OCI-LY7 (cell line): ENCODE measurements around the gene CD300E. TPM values are rescaled to one million over a fixed set of nuclear protein-coding genes. Genes with fewer than 3 reads are reported as not detected.

ENCODE experiments used
- Bru-seq: library from RNA; stranded (reverse); fragments of 400-500 nt; gene quantifications from one replicate; lab custom pipeline; 2021; lab: Mats Ljungman, UMichigan
- BruChase-seq, 2 experiments: library from RNA; stranded (reverse); fragments of 400-500 nt; gene quantifications; one replicate each; lab custom pipeline; 2021; lab: Mats Ljungman, UMichigan
- BruUV-seq: library from RNA; stranded (reverse); fragments of 400-500 nt; replicated peaks from 2 replicates; lab custom pipeline; 2021; lab: Mats Ljungman, UMichigan
- CTCF ChIA-PET: fragments of 300-600 bp; sonication (Branson Sonifier 250); formaldehyde crosslinking; loops from one replicate; lab custom pipeline; 2022; ENCODE audit warnings: antibody characterized with exemption; ENCODE audit not compliant: unreplicated experiment; lab: Charles Lee
- POLR2A ChIA-PET: fragments of 300-600 bp; sonication (Branson Sonifier 250); formaldehyde crosslinking; loops from one replicate; lab custom pipeline; 2022; ENCODE audit warnings: antibody characterized with exemption; lab: Charles Lee
- DNase-seq: peaks from one replicate; pipeline ENCODE4 v3.0.0-alpha.2; 2015; ENCODE audit warnings: low spot score
- H2AFZ ChIP-seq: fragments of 200-600 bp; sonication (generic), shearing (Covaris generic); 2 replicates; pipeline ENCODE4 v1.6.1; 2014; ENCODE audit warnings: mild to moderate bottlenecking, antibody characterized with exemption, low read length, moderate library complexity
- H3K27ac ChIP-seq: fragments of 200-600 bp; sonication (generic); 2 replicates; pipeline ENCODE4 v1.5.1; 2014; ENCODE audit warnings: mixed run types, low read depth, mild to moderate bottlenecking, moderate library complexity, low read length, inconsistent platforms; ENCODE audit not compliant: poor library complexity, severe bottlenecking
- H3K36me3 ChIP-seq: fragments of 200-600 bp; sonication (generic); 2 replicates; pipeline ENCODE4 v1.6.1; 2014; ENCODE audit warnings: mild to moderate bottlenecking, antibody characterized with exemption, low read length, moderate library complexity, mixed read lengths; ENCODE audit not compliant: insufficient read depth
- H3K4me1 ChIP-seq: fragments of 200-600 bp; sonication (generic); 2 replicates; pipeline ENCODE4 v1.5.1; 2014; ENCODE audit warnings: mild to moderate bottlenecking, low read length; ENCODE audit not compliant: insufficient read depth, poor library complexity, severe bottlenecking
- H3K4me2 ChIP-seq: fragments of 200-600 bp; sonication (generic); 2 replicates; pipeline ENCODE4 v1.6.1; 2014; ENCODE audit warnings: mild to moderate bottlenecking, low read length
- H3K4me3 ChIP-seq: fragments of 200-600 bp; sonication (generic); 2 replicates; pipeline ENCODE4 v1.5.1; 2014; ENCODE audit warnings: mild to moderate bottlenecking, low read depth, low read length; ENCODE audit not compliant: poor library complexity, severe bottlenecking
- H3K79me2 ChIP-seq: fragments of 200-600 bp; sonication (generic); 2 replicates; pipeline ENCODE4 v1.6.1; 2016; ENCODE audit warnings: low read depth, mild to moderate bottlenecking, low read length, moderate library complexity, mixed read lengths; ENCODE audit not compliant: insufficient read depth
- H3K9me2 ChIP-seq: fragments of 200-600 bp; sonication (generic); 2 replicates; pipeline ENCODE4 v1.6.1; 2016; ENCODE audit warnings: mild to moderate bottlenecking, low read length, mixed read lengths; ENCODE audit not compliant: insufficient read depth
- H3K9me3 ChIP-seq: fragments of 200-600 bp; sonication (generic); 2 replicates; pipeline ENCODE4 v1.6.1; 2014; ENCODE audit warnings: mild to moderate bottlenecking, mixed run types, low read length, mixed read lengths
- H4K20me1 ChIP-seq: fragments of 200-600 bp; sonication (generic); 2 replicates; pipeline ENCODE4 v1.6.1; 2014; ENCODE audit warnings: mild to moderate bottlenecking, antibody characterized with exemption, low read length, moderate library complexity, mixed read lengths; ENCODE audit not compliant: insufficient read depth
- EZH2phosphoT487 ChIP-seq: fragments of 200-600 bp; sonication (generic); IDR thresholded peaks from 2 replicates; pipeline ENCODE4 v1.6.1; 2018; ENCODE audit warnings: low read depth, borderline replicate concordance, mild to moderate bottlenecking, mixed run types, antibody characterized with exemption, low read length, moderate library complexity, mixed read lengths
- intact Hi-C: fragments of 100-400 bp; cut with micrococcal nuclease; formaldehyde crosslinking; loops from one replicate; pipeline ENCODE4 v1.10.0; 2022; ENCODE audit not compliant: unreplicated experiment
- long read RNA-seq: library from polyadenylated mRNA; stranded (forward); transcript quantifications from one replicate; pipeline ENCODE4 v2.0.0, GENCODE V29; 2022
- total RNA-seq, 2 experiments: library from RNA; depleted of rRNA in 1 of 2; stranded (reverse); fragments of >200 nt in 1 of 2; shearing (Covaris generic) in 1 of 2; gene quantifications; 2 replicates each; pipeline ENCODE4 v1.2.3, GENCODE V29; 2014 to 2022
- TF ChIP-seq, protein P1 (sequence below): fragments of 200-600 bp; sonication (generic); conservative IDR thresholded peaks from 2 replicates; pipeline ENCODE4 v1.5.1; 2014; ENCODE audit warnings: mild to moderate bottlenecking, antibody characterized with exemption, low read length, moderate library complexity, mixed read lengths

The CD300E gene, protein sequence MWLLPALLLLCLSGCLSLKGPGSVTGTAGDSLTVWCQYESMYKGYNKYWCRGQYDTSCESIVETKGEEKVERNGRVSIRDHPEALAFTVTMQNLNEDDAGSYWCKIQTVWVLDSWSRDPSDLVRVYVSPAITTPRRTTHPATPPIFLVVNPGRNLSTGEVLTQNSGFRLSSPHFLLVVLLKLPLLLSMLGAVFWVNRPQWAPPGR
- total RNA-seq (2014; rRNA removed; shearing (Covaris generic)): not detected in 2 replicates
- total RNA-seq (2022): not detected in 2 replicates
- Bru-seq, nascent RNA: not detected
- not detected for BruChase-seq, experiment 1, labeled RNA remaining after a 6-hour chase
- not detected for BruChase-seq, experiment 2, labeled RNA remaining after a 2-hour chase
- long read RNA-seq: 0 reads

DNA sequence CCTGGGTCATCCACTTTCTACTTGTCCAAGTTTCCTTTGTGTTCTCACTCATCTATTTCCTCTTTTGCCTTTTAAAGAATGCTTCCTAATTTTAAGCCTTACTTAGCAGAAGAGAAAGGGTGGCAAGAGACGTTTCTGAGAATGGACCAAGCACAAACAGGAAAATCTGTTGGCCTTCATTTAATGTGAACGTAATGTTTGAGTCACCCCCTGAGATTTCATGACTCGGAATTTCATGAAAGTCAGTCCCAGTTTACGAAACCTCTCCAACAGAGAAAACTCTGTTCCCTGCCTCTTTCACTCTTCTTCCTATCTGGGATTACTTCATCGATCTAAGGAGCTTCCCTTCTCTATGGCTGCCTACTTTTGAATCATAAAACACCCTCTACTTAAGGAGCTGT lies at the start of gene CD300E:
Gene CD300E (minus strand): TSS at position 46 of the 401 bp plus-strand sequence. CDS start 117 bp downstream, outside the sequence.
- Histone ChIP-seq H4K20me1 (no peaks in the 10 kb centered on the region), H3K4me1 (no peaks in the 10 kb centered on the region), H3K79me2 (no peaks in the 10 kb centered on the region), H3K9me3 (no peaks in the 10 kb centered on the region), H3K4me2 (no peak within 1 kb of the TSS), H2AFZ (no peak within 1 kb of the TSS), H3K9me2 (no peaks in the 10 kb centered on the region), H3K27ac (no peak within 1 kb of the TSS), H3K36me3 (no peaks in the 10 kb centered on the region), H3K4me3 (no peak within 1 kb of the TSS)
- intact Hi-C loops: no loop called here
- ChIA-PET POLR2A (no interaction called here), CTCF (no interaction called here)
- BruUV-seq: no TSS peak
- no peak for DNase-seq
- no peak for TF ChIP-seq EZH2phosphoT487
- TF ChIP-seq, protein P1, sequence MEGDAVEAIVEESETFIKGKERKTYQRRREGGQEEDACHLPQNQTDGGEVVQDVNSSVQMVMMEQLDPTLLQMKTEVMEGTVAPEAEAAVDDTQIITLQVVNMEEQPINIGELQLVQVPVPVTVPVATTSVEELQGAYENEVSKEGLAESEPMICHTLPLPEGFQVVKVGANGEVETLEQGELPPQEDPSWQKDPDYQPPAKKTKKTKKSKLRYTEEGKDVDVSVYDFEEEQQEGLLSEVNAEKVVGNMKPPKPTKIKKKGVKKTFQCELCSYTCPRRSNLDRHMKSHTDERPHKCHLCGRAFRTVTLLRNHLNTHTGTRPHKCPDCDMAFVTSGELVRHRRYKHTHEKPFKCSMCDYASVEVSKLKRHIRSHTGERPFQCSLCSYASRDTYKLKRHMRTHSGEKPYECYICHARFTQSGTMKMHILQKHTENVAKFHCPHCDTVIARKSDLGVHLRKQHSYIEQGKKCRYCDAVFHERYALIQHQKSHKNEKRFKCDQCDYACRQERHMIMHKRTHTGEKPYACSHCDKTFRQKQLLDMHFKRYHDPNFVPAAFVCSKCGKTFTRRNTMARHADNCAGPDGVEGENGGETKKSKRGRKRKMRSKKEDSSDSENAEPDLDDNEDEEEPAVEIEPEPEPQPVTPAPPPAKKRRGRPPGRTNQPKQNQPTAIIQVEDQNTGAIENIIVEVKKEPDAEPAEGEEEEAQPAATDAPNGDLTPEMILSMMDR: no peak

DNA sequence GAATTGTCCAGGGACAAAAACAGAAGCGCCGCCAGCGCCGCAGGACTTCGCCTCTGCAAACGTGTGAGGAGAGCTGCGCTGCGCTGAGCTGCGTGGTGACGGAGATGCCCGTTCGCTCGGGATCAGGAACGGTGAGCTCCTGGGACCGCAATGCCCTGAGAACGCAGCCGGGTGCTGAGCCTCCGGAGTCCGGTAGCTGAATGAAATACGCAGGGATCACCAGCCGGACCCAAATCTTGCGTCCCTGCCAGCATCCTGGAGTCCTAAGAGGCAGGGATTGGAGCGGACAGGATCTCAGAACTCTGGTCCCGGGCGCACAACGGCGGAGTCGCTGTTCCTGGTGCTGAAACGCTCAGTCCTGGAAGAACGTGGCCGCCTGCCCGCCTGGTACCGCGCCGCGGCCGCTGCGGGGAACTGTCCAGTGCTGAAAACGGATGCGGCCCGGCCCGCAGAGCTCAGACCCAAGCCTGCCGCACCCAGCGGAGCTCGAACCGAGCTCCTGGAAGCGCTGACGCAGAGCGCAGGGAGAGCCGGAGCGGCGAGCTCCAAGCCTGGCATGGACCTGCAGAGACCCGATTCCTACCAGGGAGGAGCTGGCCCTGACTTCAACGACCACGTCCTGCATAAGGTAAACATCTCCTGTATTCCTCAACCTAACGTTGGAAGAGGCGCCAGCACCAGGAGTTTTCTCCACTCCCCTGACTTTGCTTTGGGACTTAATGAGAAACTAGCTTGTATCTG lies 47.7 kb upstream of the CD300E start:
- H3K9me2 ChIP-seq: no peaks in the 10 kb centered on the region
- H3K27ac ChIP-seq: no peak overlapping the region
- H3K4me1 ChIP-seq: no peaks in the 10 kb centered on the region
- no peaks in the 10 kb centered on the region for H3K79me2 ChIP-seq
- no peak overlapping the region for H3K4me3 ChIP-seq
- H2AFZ ChIP-seq: no peak overlapping the region
- DNase-seq: no peak
- ChIA-PET POLR2A (no interaction called here), CTCF (interaction anchor here (1.2 kb wide), 1 partner anchor 65 kb away, joined by 4 read pairs; no protein-coding TSS in a partner anchor)
- intact Hi-C loops: no loop called here
- no TSS peak for BruUV-seq
- no peaks in the 10 kb centered on the region for H3K36me3 ChIP-seq
- no peaks in the 10 kb centered on the region for H3K9me3 ChIP-seq
- H3K4me2 ChIP-seq: no peak overlapping the region
- TF ChIP-seq EZH2phosphoT487: no peak
- no peaks in the 10 kb centered on the region for H4K20me1 ChIP-seq

DNA sequence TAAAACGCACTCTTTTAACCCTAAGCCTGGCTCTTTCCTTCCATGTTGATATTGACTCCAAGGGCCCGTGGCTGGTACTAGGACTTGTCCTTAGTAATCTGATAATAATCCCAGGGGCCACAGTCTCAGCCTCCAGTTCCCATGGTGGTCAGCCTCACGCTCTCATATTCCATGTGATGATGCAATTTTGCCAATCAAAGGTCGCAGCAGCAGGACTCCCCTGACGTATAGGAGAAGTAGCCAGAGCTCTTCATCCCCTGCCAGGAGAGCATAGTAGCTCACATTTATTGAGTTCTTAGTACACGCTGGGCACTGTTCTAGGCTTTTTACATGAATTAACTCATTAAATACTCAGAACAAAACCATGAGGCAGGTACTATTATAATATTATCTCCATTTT lies 46.8 kb upstream of the CD300E start:
- H3K79me2 ChIP-seq: no peaks in the 10 kb centered on the region
- no TSS peak for BruUV-seq
- no peaks in the 10 kb centered on the region for H4K20me1 ChIP-seq
- no peaks in the 10 kb centered on the region for H3K9me2 ChIP-seq
- H3K9me3 ChIP-seq: no peaks in the 10 kb centered on the region
- intact Hi-C loops: no loop called here
- H3K4me2 ChIP-seq: no peak overlapping the region
- no peak overlapping the region for H2AFZ ChIP-seq
- CTCF ChIA-PET: no interaction called here
- no peaks in the 10 kb centered on the region for H3K36me3 ChIP-seq
- DNase-seq: no peak
- H3K4me1 ChIP-seq: no peaks in the 10 kb centered on the region
- TF ChIP-seq EZH2phosphoT487: no peak
- TF ChIP-seq, protein P1: no peak
- no peak overlapping the region for H3K27ac ChIP-seq
- no peak overlapping the region for H3K4me3 ChIP-seq
- POLR2A ChIA-PET: no interaction called here
